Islet precursor cell (in vitro differentiated cells): Measurements from ENCODE around the gene ZNF618.
A peak's percentile ranks its signal among the peaks of the same experiment; 100 is the strongest.

Experiments
- DNase-seq: peaks from one replicate; pipeline ENCODE4 v3.0.0-alpha.2; 2018

The ZNF618 gene

DNA sequence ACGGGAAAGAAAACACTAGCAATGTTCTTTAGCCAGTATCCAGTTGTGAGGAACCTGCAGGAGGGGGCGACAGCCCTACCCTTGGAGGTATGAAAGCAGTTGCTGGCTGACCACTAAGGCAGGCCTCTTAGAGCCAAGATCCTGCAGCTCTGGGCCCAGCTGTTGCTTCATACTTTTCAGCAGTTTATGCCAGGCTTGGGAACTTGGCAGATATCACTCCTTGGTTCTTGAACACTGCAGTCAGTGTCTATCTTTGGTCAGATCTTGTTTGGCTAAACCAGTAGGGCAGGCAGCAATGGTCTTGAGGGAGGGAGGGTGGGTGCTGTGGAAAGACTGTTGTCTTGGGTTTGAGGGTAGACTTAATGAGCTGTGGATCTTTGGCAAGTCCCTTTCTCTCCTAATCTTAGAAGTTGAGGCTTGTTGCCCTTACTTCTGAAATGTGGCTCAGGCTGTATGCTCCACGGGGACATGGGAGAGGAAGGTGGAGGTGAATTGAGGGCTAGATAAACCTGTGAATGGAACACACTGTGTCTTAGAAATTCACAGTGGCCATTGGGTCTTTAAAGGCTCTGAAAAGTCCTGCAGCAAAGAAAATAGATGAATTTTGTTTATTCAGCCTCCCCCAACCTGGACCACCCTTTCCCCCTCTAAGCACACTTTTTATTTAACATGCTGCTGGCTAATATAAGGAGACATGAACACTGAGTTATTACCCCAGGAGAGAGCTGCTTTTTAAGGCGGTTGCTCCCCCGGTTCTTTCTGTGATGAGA lies 37.5 kb downstream of the ZNF618 start:
- no peak for DNase-seq

DNA sequence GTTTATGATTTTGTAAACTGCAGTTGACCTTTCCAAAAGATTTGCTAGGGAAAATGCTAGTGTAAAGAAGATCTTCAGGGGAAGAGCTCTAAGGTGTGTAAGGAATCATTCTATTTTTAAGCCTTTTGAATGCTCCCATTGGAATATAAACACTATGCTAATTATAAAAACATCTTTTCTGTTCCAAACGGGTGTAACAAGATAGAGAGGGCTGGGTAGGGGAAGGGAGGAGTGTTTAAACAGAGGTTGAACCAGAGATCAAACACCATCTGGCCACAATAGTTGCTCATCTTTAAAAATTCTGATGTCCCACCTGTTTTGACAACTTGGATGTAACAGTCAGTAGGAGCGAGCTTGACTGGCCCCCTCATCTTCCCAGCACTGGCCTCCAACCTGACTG lies 38.4 kb downstream of the ZNF618 start:
- no peak for DNase-seq

DNA sequence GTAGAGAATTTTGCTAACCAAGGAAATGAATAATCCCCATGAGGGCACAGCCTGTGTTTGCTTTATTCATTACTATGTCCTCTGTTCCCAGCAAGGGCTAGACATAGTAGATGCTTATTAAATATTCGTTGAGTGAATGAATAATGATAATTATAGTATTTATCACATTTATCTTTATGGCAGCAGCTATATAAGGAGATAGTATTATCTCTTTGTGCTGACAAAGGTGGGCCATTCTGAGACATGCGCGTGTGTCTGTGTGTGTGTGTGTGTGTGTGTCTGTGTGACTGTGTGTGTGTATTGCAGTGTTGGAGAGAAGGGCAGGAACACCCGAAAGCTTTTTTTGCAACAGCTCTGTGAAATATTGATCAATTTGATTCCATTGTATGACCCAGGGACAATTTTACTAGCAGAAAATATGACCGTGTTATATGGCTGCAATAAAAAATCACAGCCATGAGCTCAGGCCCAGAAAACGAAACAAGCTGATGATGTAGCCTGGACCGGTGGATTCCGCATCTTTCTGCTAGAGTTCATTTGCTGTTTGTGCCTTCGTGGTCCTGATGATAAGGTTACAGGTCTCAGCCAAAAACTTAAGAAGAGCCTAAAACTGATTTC lies 39.8 kb downstream of the ZNF618 start:
- no peak for DNase-seq

DNA sequence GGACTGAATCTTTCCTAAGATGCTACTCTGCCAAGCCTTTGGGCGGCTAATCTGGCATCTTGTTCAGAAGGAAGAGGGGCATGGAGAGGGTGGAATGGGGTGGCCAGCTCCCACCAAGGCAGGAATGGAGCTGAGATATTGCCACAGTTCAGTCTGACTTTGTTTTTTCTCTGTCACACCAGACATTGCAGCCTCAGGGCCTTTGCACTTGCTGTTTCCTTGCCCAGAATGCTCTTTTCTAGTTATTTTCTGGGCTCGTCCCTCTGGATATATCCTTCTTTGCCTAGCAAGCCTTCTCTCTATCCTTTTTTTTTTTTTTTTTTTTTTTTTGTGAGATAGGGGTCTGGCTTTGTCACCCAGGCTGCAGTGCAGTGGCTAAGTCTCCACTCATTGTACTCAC lies 40.8 kb downstream of the ZNF618 start:
- no peak for DNase-seq

DNA sequence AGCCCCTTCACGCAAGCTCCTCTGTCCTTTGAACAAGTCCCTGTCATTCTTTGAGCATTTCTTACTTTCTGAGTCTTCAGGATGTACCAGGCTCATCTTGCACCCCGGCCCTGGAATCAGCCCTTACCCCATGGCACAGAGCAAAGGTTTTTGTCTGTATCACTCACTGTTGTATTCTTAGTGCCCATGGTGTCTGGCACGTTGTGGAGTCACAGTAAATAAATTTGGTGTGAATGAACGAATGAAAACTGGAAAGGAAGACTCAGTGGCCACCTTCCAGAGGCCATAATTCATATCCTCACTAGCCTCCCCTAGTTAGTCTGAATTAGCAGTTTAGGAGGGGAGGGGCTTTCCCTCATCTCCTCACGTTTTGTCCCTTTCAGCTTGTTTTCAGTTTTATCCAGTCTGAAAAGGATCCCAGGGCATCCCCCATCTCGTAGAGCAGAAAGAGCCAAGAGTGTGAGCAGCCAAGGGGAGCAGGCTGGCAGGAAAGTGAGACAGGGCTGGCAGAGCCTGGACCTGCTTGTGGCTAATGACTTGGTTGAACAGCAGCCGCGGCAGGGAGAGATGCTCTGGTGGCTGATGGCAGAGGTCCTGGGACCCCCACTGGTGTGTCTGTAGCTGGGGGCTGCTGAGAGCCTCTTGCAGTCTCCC lies 42.7 kb downstream of the ZNF618 start:
- no peak for DNase-seq

DNA sequence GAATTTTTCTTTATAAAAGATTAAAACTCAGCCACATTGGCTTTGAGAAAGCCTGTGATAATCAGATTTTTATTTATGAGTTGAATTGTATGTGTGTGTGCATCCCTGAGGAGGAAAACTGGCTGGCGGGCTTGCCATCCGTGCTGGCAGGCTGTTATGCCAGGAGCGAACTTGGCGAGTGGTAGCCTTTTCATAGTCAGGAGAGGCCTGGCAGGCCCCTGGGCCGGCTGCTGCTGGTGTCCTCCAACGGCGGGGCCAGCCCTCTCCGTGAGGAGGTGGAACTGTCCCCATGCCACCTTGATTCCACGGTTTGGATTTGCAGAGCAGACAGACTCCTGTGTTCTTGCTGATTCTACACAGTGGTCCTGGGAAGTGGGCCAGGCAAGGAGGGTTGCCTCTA lies 43.3 kb downstream of the ZNF618 start:
- no peak for DNase-seq

DNA sequence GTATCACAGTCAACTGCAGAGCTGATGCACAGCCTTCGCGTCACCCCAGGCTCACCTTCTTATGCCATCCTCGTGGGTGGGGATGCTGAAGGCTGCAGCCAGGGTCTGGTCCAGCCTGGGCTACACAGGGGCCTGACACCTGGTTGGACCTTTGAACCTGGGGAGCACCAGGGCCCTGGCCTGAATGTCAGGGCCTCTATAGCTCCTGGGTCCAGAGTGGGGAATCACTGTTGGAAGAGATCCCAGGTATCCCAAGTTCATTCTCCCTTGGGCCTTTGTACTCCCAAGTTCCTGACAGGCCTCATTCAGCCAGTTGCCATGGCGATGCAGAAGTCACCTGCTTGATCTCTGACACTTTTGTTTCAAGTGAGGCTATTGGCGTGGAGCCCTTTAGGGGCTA lies 43.8 kb downstream of the ZNF618 start:
- no peak for DNase-seq

DNA sequence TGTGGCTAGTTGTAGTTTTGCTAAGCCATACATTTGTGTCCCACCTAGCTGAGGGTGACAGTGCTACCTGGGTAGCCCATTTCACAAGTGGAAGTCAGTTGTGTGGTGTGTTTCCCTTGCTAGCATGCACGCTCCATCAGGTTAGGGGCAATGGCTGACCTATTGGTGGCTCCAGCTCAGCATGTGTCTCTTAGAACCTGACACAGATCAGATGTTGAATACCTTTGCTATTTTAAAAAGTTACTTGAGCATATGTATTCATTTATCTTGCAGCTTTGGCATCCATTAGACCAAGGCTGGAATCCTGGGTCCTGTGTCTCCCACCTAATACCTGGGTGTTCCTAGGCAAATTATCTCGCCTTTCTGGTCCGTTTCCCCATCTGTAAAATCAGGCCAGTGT lies 44.8 kb downstream of the ZNF618 start:
- DNase-seq = no peak

DNA sequence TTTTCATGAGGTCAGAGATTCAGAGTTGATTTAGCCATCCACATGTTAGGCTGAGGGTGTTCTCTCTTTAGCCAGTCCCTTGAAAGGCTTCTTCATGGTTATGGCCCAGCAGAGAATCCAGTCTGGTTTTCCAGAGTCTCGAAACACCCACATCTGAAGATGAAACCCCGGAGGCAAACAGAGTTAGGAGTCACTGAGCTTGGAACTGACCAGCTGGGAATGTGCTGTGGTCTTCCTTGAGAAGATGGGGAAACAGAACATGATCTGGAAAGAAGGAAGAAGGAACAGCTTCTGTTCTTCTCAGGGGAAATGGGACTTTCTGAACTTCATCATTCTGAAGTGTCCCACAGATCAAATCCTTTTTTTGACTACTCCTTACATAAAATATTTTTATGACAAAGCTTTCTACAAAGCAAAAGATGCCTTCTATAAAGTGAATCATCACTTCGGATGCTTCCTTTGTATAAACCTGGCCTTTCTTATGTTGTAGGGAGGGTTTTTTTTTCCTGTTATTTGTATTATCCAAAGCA lies 45.4 kb downstream of the ZNF618 start:
- DNase-seq = peak; percentile 24

DNA sequence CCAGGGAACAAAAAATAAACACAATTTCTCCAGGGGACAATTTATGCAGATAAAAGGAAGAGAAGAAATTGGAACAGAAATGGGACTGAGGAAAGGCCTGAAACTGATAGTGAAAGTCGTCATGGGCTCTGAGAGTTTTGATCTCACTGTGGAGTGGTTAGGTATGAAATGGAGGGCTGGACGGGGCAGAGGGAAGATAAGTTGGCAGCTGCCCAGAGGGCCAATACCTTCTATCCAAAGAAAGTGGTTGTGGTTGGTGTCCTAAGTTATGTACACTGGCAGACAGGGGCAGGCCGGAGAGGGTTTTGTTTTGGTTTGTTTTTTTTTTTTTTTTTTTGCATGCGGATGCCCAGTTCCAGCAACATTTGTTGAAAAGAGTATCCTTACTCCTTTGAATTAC lies 46.1 kb downstream of the ZNF618 start:
- no peak for DNase-seq

DNA sequence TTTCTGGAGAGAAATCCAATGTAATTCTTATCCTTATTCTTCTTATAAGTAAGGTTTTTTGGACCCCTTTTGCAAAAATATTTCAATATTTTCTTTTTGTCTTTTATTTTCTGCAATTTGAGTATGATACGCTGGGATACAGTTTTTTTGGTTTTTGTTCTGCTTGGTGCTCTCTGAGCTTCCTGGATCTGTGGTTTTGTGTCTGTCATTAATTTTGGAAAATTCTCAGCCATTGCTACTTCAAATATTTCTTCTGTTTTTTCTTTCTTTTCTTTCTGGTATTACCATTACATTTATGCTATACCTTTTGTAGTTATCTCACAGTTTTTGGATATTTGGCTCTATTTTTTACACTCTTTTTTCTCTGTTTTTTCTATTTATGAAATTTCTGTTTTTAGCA lies 50.1 kb downstream of the ZNF618 start:
- DNase-seq = no peak

DNA sequence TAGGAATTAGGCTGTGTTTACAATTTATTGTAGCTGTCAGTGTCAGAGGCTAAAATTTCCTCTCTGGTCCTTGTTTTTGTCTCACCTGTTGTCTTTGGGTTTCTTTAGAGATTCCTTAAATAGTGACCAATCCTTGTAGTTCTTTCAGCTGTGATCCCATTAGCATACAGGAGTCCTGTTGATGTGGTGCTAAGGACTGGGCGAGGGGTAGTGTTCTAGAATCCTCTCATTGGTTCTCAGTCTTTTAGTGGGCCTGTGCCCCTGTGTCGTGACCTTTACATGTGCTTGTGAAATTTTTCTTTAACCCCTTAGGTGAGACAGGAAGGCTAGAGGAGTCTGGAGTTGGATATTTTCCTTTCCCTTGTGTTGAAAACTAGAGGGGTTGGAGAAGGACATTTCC lies 51.2 kb downstream of the ZNF618 start:
- no peak for DNase-seq

DNA sequence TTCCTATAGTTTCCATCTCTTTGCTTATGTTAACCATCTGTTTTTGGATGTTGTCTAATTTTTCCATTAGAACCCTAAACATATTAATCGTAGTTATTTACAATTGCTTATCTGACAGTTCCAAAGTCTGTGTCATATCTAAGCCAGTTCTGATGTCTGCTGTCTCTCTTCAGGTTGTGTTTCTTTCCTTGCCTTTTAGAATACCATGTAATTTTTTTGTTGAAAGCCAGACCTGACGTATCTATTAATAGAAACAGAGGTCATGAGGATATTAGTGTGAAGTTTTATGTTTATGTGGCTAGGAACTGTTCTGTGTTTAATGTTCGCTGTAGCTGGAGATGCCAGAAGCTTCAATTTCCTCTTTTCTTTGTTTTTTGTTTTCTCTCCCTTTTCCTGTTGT lies 52.2 kb downstream of the ZNF618 start:
- DNase-seq = no peak

DNA sequence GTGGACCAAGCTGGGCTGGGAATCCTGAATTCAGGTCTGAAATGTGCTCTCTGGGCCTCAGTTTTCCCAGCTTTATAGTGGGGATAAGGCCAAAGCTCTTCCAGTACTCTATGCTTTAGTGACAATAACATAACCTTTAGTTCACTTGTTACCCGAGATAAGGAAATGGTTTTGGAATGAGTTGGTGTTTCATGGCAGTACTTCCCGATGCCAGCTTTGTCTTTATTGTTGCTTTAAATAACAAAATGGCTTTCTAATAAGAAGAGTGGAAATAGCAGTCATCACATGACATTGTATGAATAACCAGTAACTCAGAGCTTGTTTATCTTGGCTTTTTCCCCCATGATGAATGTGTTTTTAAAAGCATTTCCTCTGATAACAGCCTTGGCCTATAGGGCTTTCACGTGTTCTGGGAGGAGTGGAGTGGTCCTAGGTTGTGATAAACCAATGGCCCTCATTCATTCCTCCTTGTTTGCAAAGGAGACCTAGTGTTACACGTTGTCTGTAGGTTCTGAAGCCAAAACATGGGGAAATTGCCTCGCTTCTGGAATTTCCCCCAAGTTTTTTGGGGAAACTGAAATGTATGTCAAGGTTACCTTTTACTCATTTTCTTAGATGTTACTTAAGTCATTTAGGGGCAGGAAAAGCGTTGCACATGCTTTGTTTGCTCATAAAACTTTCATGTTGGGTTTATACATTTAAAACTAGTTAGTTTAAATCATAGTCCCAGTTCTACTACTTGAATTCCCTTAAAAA lies 53.7 kb downstream of the ZNF618 start:
- no peak for DNase-seq

DNA sequence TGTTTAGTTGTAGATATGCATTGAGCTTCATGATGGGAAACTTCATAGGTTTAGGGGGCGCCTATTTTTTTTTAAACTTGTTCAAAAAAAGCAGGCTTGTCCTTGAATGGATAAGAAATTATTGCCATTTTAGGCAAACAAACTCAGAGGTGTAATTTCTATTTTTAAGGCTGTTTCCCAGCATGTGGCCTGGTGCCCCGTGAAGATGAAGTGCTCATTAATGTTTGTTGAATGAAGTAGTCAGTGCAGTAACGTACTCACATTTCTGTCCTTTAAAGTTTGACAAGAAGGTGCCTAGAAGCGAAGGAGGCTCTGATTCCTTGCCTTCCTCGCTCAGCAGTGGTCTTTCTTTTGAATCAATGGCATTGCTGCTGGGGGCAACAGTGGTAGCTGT lies 54.3 kb downstream of the ZNF618 start:
- DNase-seq = no peak

DNA sequence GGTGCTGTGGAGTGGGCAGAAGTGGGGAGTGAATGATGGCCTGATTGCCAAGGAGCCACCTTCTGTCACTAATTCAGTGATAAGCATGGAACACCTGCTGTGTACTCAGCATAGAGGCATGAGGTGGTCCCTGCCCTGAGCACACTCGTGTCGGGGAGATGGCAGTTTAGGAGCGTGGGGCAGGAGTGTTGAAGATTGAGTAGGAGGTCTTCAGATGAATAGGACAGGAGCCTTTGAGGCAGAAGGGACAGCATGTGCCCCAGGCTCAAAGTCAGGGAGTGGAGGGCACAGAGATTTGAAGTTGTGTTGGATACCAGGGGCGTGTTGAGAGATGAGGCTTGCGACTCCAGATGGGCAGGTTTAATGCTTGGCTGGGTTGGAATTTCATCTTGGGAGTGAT lies 55.0 kb downstream of the ZNF618 start:
- DNase-seq = peak; percentile 12

DNA sequence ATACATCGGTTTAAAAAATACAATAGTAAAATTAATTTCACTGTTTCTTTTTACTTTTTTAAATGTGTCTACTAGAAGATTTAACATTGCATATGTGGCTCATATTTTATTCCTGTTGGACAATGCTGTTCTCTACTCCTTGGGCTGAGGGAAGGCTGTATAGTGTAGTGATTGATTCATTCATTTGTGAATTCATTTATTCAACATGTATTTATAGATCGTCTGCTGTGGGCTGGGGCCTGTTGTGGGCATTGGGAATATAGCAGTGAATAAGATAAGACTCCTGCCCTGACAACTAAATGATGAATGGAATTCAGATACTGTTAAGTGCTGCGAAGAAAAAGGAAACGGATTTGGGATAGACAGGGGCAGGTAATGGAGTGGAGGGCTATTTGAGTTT lies 55.7 kb downstream of the ZNF618 start:
- DNase-seq = no peak

DNA sequence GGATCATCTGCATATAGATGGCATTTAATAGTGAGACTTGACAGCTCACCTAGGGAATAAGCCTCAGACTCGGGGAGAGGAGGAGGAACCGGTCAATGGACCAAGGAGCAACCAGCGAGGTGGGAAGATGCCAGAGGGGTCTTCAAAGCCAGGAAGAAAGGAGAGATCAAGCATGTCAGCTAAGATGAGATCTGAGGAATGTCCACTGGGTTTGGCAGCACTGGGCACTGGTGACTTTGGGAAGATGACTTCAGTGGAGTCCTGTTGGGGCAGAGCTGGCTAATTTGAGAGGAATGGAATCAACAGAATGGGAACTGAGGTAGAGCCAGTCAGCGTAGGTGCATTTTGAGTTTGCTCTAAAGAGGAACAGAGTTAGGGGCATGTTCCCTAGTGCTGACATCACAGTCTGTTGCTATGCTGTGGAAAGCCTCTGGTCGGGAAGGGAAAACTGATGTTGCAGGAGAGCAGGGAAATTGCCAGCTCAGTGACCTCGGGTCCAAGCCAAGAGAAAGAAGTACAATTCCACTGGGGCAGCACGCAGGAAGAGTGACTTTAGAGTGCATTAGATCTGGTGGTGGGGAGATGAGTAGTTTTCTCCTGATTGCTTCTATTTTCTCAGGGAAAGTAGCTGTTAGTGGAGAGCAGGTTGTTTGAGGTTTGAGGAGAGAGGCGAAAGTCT lies 56.9 kb downstream of the ZNF618 start:
- peak; percentile 19 for DNase-seq

DNA sequence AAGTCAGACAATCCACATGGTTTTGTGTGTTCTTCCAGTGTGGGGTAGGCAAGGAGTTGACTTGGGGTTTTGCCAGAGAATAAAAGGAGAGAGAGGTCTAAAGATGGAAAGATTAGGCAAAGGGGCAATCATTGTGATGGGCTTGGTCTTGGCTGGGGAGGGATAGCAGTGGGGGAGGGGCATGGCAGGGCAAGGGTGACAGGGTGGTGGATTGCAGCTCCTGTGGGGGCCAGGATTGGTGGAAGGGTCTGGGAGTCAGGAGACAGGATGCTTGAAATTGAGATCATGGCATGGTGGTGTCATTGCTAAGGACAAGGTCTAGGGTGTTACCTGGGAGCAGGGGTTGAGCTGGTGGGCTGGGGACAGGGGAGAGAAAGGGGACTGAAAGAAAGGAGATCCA lies 57.6 kb downstream of the ZNF618 start:
- peak; percentile 35 for DNase-seq

DNA sequence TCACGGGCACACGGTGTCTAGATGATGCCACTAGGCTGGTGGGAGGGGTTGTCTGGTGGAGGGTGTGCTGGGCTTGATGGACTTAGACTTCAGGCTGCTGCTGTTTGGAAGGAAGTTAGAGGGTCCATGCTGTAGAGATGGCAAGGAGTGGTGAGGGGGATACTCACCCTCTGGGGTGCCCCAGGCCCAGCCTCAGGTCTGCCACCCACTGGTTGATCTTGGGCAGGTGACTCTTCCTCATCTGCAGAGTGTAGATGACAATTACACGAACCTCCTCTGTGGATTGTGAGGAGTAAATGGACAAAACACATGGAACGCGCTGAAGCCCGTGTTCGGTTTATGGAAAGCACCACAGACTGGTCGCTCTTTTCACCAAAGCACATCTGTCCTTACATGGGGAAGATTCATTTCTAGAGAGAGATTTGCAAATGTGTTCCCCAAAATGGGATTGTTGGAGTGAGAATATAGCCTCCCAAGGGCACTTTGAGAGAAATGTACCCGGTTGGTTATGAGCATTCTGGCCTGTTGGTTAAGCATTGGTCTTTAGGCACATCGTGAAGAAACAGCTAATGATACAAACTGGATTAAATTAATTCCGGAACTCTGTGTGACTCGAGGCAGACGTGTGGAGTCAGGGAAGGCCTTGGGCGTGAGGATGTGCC lies 58.2 kb downstream of the ZNF618 start:
- DNase-seq = peak; percentile 28

DNA sequence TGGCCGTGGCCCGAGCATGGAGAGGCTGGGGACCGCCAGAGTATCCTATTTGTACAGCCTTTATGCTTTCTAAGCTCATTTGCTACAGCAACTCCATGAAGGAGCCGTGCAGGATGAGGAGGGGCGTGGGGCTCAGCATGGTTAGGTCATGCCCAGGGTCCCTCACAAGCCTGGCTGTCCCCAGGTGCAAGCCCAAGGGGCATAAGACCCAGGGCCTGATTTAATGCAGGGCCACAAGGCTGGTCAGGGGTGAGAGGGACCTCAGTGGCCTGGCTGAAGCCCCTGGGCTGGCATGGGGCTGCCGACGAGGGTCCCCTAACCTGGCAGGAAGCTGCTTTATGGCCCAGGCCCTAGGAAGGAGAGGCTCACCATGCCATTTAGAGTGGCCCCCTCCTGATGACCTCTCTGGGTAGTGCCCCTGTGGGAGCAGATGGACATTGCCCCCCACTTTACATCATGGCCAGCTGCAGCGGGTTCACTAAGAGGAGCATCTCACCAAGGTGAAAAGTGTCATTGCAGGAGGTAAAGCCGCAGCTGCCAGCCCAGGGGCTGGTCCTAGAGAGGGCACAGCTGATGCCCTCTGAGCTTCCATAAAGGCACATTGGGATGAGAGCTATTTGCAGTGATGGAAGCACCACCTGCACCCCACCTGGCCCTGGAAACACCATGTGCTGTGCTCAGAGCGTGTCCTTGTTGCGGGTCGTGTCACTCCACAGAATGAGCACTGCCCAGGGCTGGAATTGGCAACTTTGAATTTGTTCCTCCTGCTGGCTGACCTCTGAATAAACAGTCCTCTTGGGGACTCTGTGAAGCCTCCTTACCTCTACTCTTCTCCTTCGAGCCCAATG lies 58.9 kb downstream of the ZNF618 start:
- peak; percentile 46 for DNase-seq
